GM19099 (cell line): ENCODE results near the gene FOXG1.

Experiments used
- POLR2A ChIP-seq: IDR thresholded peaks from 3 replicates; pipeline ENCODE4 v1.6.1; 2011; ENCODE audit warnings: low read depth; ENCODE audit not compliant: insufficient read length; ENCODE audit errors: extremely low read depth

FOXG1 gene

DNA sequence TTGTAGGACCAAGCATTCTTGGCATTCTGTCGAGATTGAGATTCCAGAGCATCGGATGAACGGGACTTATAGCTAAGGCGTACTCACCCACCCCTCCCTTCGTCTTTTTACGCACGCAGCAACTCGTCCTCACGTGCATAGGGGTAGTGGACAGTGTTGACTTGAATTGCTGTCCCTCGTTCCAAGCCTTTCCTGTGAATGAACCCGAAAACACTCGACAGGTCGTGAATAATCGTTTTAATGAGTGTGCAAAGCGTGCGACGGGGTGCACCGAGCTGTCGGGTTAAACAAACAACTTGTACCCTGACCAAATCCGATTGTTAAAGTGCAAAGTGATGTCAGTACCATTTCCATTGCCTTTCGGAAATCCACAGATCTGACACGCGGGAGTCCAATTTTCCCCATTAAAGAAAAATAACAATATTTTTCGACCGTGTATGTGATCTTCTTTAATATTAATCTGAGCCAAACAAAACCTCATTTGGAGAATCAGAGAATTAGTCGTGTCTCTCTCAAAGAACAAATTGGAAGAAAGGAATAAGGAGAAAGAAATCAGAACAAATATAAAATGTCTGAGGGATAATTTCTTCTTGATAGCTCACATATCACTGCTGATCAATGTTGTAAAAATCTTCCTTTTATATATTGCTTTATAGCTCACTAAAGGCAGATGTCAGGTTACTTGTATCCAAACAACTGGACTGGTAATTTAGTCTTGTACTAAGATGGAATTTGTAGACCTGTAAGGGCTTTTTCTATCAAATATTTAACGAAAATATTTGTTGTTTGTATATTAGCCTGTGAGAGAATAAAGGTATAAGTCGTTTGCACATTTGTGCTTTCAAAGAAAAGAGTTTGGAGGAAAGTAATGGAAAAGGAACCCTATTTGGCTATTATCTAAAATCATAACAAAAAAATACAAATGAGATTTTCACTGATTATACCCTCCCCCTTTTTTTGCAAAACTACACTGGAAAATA, 11.8 kb downstream of the FOXG1 start:
- TF ChIP-seq POLR2A = no peak

DNA sequence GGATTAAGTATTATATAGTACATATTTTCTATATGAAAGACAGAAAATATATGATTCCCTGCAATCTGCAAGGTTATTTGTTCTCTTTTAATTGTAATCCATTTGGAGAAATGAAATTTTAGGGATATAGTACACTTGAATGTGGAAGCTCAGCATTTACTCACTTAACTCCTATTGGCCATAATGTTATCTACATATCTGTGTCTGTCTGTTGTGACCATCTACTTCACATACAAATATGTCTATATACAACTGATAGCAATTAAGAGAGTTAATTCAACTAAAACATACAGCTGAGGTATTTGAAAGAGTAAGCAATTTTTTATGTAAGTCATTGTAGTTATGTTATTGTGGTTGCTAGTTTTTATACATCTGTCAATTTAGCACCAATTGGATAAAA, 12.9 kb downstream of the FOXG1 start:
- no peak for TF ChIP-seq POLR2A

DNA sequence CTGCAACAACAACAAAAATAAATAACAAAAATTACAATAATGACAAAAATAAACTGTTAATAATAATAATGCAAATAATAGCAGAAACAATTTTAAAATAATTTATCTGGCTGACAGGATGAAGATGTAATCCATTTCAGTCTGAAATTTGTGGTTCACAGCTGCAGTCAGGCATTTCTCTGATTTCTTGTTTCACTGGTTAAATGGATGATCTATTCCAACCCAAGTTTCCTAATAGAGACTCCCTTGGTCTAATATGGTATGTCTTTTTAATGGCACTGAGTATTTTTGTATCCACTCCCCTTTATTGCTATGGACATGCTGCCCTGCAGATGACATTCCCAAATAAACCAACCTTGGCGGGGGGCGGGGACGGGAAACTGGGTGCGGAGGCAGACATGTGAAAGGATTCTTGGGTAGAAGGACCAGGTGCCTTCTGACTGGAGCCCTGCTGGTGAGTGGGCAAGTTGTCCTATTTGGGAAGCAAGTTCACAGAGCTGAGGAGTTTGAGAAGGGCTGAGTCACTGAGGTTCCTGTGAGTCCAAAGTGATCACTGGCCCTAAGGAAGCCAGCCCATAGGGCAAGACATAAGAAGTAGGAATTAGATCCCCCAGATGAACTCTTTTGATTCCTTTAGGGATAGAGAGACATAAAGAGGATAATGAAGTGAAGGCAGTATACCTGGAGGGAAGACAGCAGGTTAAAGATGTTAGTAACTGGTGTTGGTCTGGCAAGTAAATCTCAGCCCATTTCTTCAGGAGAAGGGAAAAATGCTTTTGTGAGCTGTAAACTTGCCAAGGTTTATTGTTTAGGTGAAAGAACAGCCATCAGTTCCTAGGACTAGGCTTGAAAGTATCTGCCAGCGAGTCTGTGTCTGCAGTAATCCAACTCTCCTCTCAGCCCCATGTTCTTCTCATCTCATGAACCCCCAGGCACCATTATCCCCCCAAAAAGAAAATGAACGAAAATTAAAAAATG, 14.5 kb downstream of the FOXG1 start:
- no peak for TF ChIP-seq POLR2A

DNA sequence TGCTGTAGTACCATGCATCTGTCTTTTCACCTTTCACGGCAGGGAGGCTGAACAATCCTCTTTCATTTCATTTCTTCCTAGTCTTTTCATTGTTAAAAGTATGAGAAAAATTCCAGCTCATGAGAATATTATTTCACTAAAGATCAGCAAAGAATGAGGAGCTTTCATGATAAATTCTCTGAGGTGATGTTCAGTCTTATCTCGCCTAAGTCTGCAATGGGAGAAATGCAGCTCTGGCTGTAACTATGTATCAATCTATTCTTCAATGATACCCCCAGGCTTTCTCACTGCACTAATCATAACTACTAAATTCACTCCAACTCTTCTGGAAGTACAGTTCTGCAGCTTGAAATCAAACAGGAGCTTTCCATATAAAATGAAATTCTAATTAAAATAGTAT, 15.7 kb downstream of the FOXG1 start:
- no peak for TF ChIP-seq POLR2A

DNA sequence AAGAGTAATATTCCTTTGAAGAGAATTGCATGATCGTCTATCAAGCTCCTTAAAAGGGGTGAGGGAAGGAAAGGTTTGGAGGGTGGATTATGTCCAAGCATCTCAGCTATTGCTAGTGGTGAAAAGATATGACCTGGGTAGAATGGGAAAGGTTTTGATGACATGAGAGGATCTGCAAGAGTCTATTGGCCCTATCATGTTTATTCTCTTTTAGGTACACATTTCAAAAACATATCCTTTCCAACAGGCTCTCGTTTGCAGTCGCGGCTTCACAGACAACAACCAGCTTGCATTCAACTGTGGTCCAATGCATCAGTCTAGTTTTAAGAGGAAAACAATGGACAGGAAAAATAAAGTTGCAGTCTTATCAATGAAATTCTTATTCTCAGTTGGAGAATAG, 17.1 kb downstream of the FOXG1 start:
- TF ChIP-seq POLR2A = no peak

DNA sequence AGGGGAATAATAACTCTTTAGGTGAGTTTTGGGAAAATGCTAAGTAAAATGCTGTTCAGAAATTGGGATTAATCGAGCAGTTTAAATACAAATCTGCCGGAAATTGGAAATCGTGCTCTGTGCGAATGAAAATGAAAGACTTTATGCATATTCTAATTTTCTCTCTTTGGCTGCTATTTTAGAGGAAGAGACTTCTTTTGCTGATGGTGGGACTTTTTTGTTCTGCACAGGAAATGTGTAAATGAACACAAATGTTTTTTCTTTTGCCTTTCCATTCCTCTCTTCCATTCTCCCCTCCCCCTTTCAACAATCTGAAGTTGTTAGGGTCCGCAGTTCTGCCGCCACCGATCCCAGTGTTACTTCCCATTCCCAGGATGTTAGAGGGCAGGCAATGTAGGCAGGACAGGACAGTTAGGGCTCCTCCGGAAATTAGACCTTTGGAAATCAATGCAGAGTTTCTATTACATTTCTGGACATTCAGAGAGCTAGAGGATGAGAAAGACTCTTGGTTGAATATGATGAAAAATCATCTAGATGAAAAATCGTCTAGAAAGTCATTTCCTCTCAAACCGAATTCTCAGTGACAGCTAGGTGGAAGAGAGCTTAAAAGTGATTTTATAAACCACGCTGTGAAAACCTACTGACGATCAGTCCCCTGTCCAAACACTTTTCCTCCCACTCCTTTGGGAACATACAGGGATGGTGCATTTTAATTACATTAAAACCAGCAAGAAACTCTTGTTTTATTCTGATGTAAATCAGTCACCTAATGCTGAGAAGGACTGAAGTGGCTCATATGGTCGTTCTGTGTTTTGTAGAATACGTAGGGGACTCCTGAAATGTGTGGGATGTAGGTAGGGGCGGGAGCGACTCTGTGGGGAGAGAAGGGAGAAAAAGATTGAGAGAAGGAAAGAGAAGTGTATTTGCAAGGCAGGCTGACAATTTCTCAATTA, 17.8 kb downstream of the FOXG1 start:
- TF ChIP-seq POLR2A = no peak

DNA sequence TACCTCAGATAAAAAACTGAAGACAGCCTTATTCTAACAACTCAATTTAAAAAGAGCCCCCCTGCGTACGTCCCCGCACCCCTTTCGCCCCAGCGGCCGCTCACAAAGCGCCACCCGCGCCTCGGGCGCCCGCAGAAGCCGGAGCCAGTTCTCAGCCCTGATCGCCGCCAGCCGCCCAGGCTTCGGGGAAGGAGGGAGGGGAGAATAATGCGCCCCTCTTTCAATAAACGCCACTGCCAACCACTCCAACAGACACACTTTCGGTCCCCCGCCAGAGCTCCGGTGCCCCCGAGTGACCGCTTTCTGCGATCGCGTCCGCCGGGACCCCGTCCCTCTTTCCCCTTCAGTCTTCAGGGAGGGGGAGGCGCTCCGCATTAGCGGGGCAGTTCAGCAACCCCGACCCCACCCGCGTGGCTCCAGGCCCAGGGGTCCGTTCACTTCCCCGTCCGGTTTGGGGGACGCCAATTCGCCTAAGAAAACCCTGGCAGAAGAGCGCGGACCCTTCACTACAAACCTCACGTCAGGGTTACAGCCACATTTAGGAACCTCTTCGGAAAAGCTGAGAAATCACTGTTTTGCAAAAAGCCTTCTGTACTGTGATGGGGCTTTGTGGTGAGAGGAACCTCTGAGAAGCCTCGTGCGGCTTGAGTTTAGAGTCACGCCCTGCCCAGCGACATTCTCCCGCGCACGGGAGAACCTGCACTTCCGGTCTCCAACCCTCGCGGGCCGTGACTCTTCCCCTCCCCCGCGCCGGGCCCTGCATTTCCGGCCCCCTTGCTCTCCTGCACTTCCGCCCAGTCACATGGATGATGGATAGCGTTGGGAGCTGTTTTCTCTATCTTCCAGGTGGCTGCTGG, 18.7 kb downstream of the FOXG1 start:
- no peak for TF ChIP-seq POLR2A

DNA sequence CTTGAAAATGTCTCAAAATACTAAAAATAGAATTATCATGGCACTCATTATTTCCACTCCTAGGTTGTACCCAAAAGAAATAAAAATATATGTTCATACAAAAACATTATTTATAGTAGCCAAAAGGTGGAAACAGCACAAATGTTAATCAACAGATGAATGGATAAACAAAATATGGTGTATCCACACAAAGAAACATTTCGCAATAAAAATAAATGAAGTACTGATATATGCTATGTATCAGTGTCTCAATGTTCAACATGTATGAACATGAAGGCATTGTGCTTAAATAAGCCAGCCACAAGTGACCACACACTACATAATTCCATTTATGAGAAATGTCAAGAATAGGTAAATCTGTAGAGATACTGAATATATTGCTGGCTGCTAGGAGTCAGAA, 40.9 kb downstream of the FOXG1 start:
- TF ChIP-seq POLR2A = no peak

DNA sequence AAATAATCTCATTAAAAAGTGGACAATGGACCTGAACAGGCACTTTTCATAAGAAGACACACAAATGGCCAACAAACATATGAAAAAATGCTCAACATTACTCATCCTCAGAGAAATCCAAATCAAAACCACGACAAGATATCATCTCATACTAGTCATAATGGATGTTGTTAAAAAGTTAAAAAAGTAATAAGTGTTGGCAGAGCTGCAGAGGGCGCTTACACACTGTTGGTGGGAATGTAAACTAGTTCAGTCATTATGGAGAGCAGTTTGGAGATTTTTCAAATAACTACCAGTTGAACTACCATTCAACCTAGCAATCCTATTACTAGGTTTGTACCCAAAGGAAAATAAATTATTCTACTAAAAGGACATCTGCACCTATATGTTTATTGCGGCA, 47.2 kb downstream of the FOXG1 start:
- TF ChIP-seq POLR2A = no peak
